K562 (cell line): Measurements from ENCODE around the gene COL28A1. TPM values are rescaled to one million over a fixed set of nuclear protein-coding genes. Genes with fewer than 3 reads are reported as not detected.

Experiments used
- ATAC-seq: fragments of 200-7000 bp; cut with Tn5 transposase; 3 replicates; pipeline ENCODE4 v1.9.1; 2020; ENCODE audit warnings: moderate library complexity
- BruUV-seq: library from RNA; stranded (reverse); fragments of 400-500 nt; replicated peaks from 2 replicates; lab custom pipeline; 2021; lab: Mats Ljungman, UMichigan
- CTCF ChIA-PET: fragments of 300-600 bp; formaldehyde crosslinking; extraction: SDS; loops from one replicate; lab custom pipeline; 2021; ENCODE audit warnings: low intra/inter-chr PET ratio; lab: Yijun Ruan, JAX
- POLR2A ChIA-PET: fragments of 300-600, 350-650 bp; sonication (Branson Sonifier 250); formaldehyde crosslinking; extraction: SDS; loops from one replicate; lab custom pipeline; 2021; ENCODE audit warnings: antibody characterized with exemption, inconsistent platforms; lab: Yijun Ruan, JAX
- DNase-seq, 4 experiments: peaks; one replicate each; pipeline versions ENCODE4 v3.0.0 to v3.0.0-alpha.2; 2011 to 2018; ENCODE audit warnings: low spot score in 3 of 4, mixed read lengths in 3 of 4; ENCODE audit errors: extremely low read depth in 1 of 4
- FAIRE-seq: peaks from 2 replicates; lab custom pipeline; 2011; peaks lifted over from hg19 to GRCh38; lab: Jason Lieb, UNC
- H2AFZ ChIP-seq: 2 replicates; pipeline ENCODE4 v1.6.0; 2011; ENCODE audit warnings: low read depth, low read length, control low read depth, inconsistent platforms
- H3K27ac ChIP-seq: fragments of 200-600 bp; 3 replicates; pipeline ENCODE4 v1.8.0; 2011; ENCODE audit warnings: low read depth, mild to moderate bottlenecking, control low read depth, inconsistent platforms, low read length, moderate library complexity, mixed read lengths; ENCODE audit errors: extremely low read depth
- H3K27me3 ChIP-seq, 2 experiments: fragments of 300-600 bp in 1 of 2; 2 replicates in 1 of 2; 3 replicates in 1 of 2; pipeline versions ENCODE4 v1.6.0 to v1.8.0; 2011; ENCODE audit warnings: inconsistent platforms in 2 of 2, low read length in 2 of 2, mild to moderate bottlenecking in 1 of 2, mixed read lengths in 1 of 2, moderate library complexity in 1 of 2; ENCODE audit not compliant: control insufficient read depth in 2 of 2, insufficient read depth in 2 of 2
- H3K36me3 ChIP-seq: fragments of 300-600 bp; 3 replicates; pipeline ENCODE4 v1.8.0; 2011; ENCODE audit warnings: mild to moderate bottlenecking, low read length, inconsistent platforms; ENCODE audit not compliant: control insufficient read depth, insufficient read depth
- H3K4me1 ChIP-seq, 2 experiments: fragments of 200-600 bp in 1 of 2; replicated peaks in 1 of 2; 2 replicates in 1 of 2; 3 replicates in 1 of 2; pipeline versions ENCODE4 v1.5.1 to v1.8.0; 2011; ENCODE audit warnings: inconsistent platforms in 2 of 2, low read length in 2 of 2, mild to moderate bottlenecking in 1 of 2, mixed read lengths in 1 of 2, moderate library complexity in 1 of 2; ENCODE audit not compliant: control insufficient read depth in 2 of 2, insufficient read depth in 2 of 2
- H3K4me2 ChIP-seq: 2 replicates; pipeline ENCODE4 v1.6.1; 2011; ENCODE audit warnings: low read length, control low read depth, inconsistent platforms, mixed read lengths; ENCODE audit not compliant: insufficient read depth
- H3K4me3 ChIP-seq: fragments of 200-600 bp; sonication (generic), shearing (Covaris generic); 2 replicates; pipeline ENCODE4 v1.5.1; 2016; ENCODE audit warnings: control low read depth, inconsistent platforms
- H3K79me2 ChIP-seq: fragments of 200-600 bp; 3 replicates; pipeline ENCODE4 v1.8.0; 2011; ENCODE audit warnings: low read length, inconsistent platforms; ENCODE audit not compliant: control insufficient read depth, insufficient read depth
- H3K9ac ChIP-seq, 2 experiments: 2 replicates each; pipeline versions ENCODE4 v1.6.0 to v1.6.1; 2011; ENCODE audit warnings: low read depth in 2 of 2, low read length in 2 of 2, control low read depth in 1 of 2, inconsistent platforms in 1 of 2, mild to moderate bottlenecking in 1 of 2, mixed read lengths in 1 of 2; ENCODE audit not compliant: insufficient read depth in 1 of 2
- H3K9me1 ChIP-seq: one replicate; pipeline ENCODE4 v1.6.0; 2011; ENCODE audit warnings: inconsistent platforms, mild to moderate bottlenecking, low read length, moderate library complexity; ENCODE audit not compliant: control insufficient read depth, insufficient read depth
- H3K9me3 ChIP-seq: replicated peaks from 2 replicates; pipeline ENCODE4 v1.5.1; 2011; ENCODE audit warnings: low read depth, low read length, inconsistent platforms; ENCODE audit not compliant: control insufficient read depth, insufficient read depth
- H4K20me1 ChIP-seq: replicated peaks from 2 replicates; pipeline ENCODE4 v1.6.1; 2011; ENCODE audit warnings: low read length, inconsistent platforms, mixed read lengths; ENCODE audit not compliant: control insufficient read depth, insufficient read depth
- CREBBP ChIP-seq: IDR thresholded peaks from one replicate; pipeline ENCODE4 v1.6.1; 2012; ENCODE audit warnings: low read depth, mild to moderate bottlenecking, control low read depth, inconsistent platforms, low read length
- E2F4 ChIP-seq: sonication (generic); formaldehyde crosslinking; IDR thresholded peaks from 2 replicates; pipeline ENCODE4 v1.8.0; 2022; ENCODE audit warnings: mild to moderate bottlenecking, low read depth, missing genetic modification reagents
- EGR1 ChIP-seq: fragments of 450-650 bp; conservative IDR thresholded peaks from 2 replicates; pipeline ENCODE4 v1.6.1; 2017; ENCODE audit warnings: mild to moderate bottlenecking
- HMG20B ChIP-seq: fragments of 250-450 bp; sonication (Bioruptor Pico); IDR thresholded peaks from 2 replicates; pipeline ENCODE4 v1.5.0; 2021; ENCODE audit warnings: mild to moderate bottlenecking
- KLF1 ChIP-seq: fragments of 450-650 bp; IDR thresholded peaks from 2 replicates; pipeline ENCODE4 v1.6.1; 2016; ENCODE audit warnings: missing genetic modification characterization, missing compliant biosample characterization
- MCM5 ChIP-seq: fragments of 450-650 bp; IDR thresholded peaks from 2 replicates; pipeline ENCODE4 v1.6.1; 2016; ENCODE audit warnings: low read depth
- PTTG1 ChIP-seq: fragments of 450-650 bp; IDR thresholded peaks from 2 replicates; pipeline ENCODE4 v1.6.1; 2016; ENCODE audit warnings: low read depth, mild to moderate bottlenecking, missing genetic modification characterization, missing compliant biosample characterization
- RAD21 ChIP-seq, 2 experiments: fragments of 250-450 bp in 1 of 2; fragments of 450-650 bp in 1 of 2; sonication (Bioruptor Pico) in 1 of 2; formaldehyde crosslinking in 1 of 2; IDR thresholded peaks in 1 of 2; conservative IDR thresholded peaks in 1 of 2; 2 replicates each; pipeline versions ENCODE4 v1.4.0 to v1.8.0; 2020 to 2022; ENCODE audit warnings: mild to moderate bottlenecking in 2 of 2, moderate library complexity in 1 of 2
- SAFB2 ChIP-seq: fragments of 200-400 bp; formaldehyde crosslinking; IDR thresholded peaks from 2 replicates; pipeline ENCODE4 v1.6.1; 2018; ENCODE audit warnings: borderline replicate concordance, low read length, low read depth, moderate library complexity; ENCODE audit not compliant: severe bottlenecking
- SMARCB1 ChIP-seq: IDR thresholded peaks from 2 replicates; pipeline ENCODE4 v1.6.1; 2011; ENCODE audit warnings: improper control_type of control experiment, low read depth; ENCODE audit not compliant: insufficient read length
- TAF15 ChIP-seq: fragments of 200-400 bp; formaldehyde crosslinking; IDR thresholded peaks from 2 replicates; pipeline ENCODE4 v1.6.1; 2017; ENCODE audit warnings: mild to moderate bottlenecking, low read depth, low read length, moderate library complexity
- TAF9B ChIP-seq: fragments of 450-650 bp; IDR thresholded peaks from 2 replicates; pipeline ENCODE4 v1.6.1; 2018; ENCODE audit warnings: mild to moderate bottlenecking; ENCODE audit not compliant: partially characterized antibody
- TBP ChIP-seq: optimal IDR thresholded peaks from 2 replicates; pipeline ENCODE3; 2011; ENCODE audit warnings: low read depth, low read length, improper control_type of control experiment
- TEAD4 ChIP-seq, 2 experiments: sonication (generic) in 1 of 2; formaldehyde crosslinking in 1 of 2; IDR thresholded peaks; 2 replicates each; pipeline versions ENCODE4 v1.6.1 to v1.8.0; 2012 to 2022; ENCODE audit warnings: borderline replicate concordance in 1 of 2, inconsistent platforms in 1 of 2, low read length in 1 of 2, mild to moderate bottlenecking in 1 of 2, missing genetic modification reagents in 1 of 2
- ZBTB26 ChIP-seq: fragments of 450-650 bp; formaldehyde crosslinking; IDR thresholded peaks from 2 replicates; pipeline ENCODE4 v1.4.0; 2022; ENCODE audit warnings: missing genetic modification characterization
- ZBTB33 ChIP-seq: sonication (generic); formaldehyde crosslinking; IDR thresholded peaks from 2 replicates; pipeline ENCODE4 v1.8.1; 2023; ENCODE audit warnings: mild to moderate bottlenecking, missing genetic modification reagents
- ZNF175 ChIP-seq: fragments of 200-800 bp; sonication (Bioruptor generic); IDR thresholded peaks from 2 replicates; pipeline ENCODE4 v1.6.1; 2016; ENCODE audit warnings: low read depth, mild to moderate bottlenecking, missing genetic modification characterization, missing compliant biosample characterization
- ZNF561 ChIP-seq: fragments of 450-650 bp; formaldehyde crosslinking; conservative IDR thresholded peaks from 2 replicates; pipeline ENCODE4 v1.4.0; 2020; ENCODE audit warnings: mild to moderate bottlenecking, moderate library complexity
- WGBS: fragments of 100-300 bp; shearing (Covaris generic); methylation state at CpG from one replicate; pipeline ENCODE4 v1.1.6; 2016; ENCODE audit warnings: low coverage, mixed read lengths; ENCODE audit not compliant: insufficient coverage; ENCODE audit errors: missing lambda C conversion rate; 5-methylcytosine and 5-hydroxymethylcytosine counted together
- in situ Hi-C: fragments of 300-500 bp; cut with MboI; formaldehyde crosslinking; loops from 4 replicates; pipeline ENCODE4 v1.15.0; 2018; ENCODE audit warnings: inconsistent platforms, mixed read lengths
- intact Hi-C: fragments of 100-400 bp; cut with micrococcal nuclease; formaldehyde crosslinking; loops from 2 replicates; pipeline ENCODE4 v1.14.2; 2022
- polyA plus RNA-seq, 8 experiments: library from polyadenylated mRNA; depleted of rRNA in 4 of 8; stranded (reverse) in 5 of 8; unstranded in 3 of 8; fragments of >200 nt; fragmentation: Nextera tagmentation in 2 of 8; fragmentation: Illumina TruSeq in 1 of 8; extraction: Ambion mirVana in 2 of 8; extraction: Trizol in 1 of 8; gene quantifications; 2 replicates each; pipeline versions ENCODE4 v1.2.1 to v1.2.3, GENCODE V29; 2011 to 2014; ENCODE audit warnings: inconsistent platforms in 1 of 8, missing spikeins in 1 of 8
- total RNA-seq, 7 experiments: library from RNA; depleted of rRNA in 6 of 7; stranded (reverse); fragments of >200 nt in 6 of 7; fragmentation: Illumina TruSeq in 2 of 7; extraction: Trizol in 2 of 7; gene quantifications; 2 replicates each; pipeline versions ENCODE4 v1.2.1 to v1.2.3, GENCODE V29; 2011 to 2021; ENCODE audit warnings: low replicate concordance in 1 of 7

Gene COL28A1
- total and polyA plus RNA-seq, 9 of the 15 experiments (the other 6 are each of a cell fraction or from before 2014, with no cell fraction given): 0.03 to 0.13 (median 0.05) TPM; not detected in 3

- no peak overlapping the region for H3K27ac ChIP-seq
- no peaks in the 10 kb centered on the region for H3K9me1 ChIP-seq
- 0% methylated on average over 4 of the region's 4 CpGs for WGBS
- H3K9me3 ChIP-seq: no peaks in the 10 kb centered on the region
- no peak overlapping the region for H3K9ac ChIP-seq
- H3K4me1 ChIP-seq: no peaks in the 10 kb centered on the region
- H3K79me2 ChIP-seq: no peaks in the 10 kb centered on the region
- DNase-seq: no peak
- ATAC-seq: no peak
- ChIA-PET CTCF (no interaction called here), POLR2A (no interaction called here)
- H3K4me2 ChIP-seq: no peak overlapping the region
- no peak for FAIRE-seq
- no peak for TF ChIP-seq TAF9B
- no peak for TF ChIP-seq ZNF175 (CRISPR knock-in tag)
- no peak for TF ChIP-seq MCM5
- no peak for TF ChIP-seq SMARCB1
- TF ChIP-seq E2F4 (CRISPR knock-in tag): no peak
- no peak for TF ChIP-seq KLF1 (tag)
- TF ChIP-seq RAD21 (CRISPR knock-in tag; conservative IDR thresholded peaks at IDR 0.05 in 1 of 2, IDR thresholded peaks at IDR 0.05 in 1 of 2): no peak
- no peak for TF ChIP-seq TAF15
- TF ChIP-seq TEAD4 (IDR thresholded peaks at IDR 0.05; ENCODE audit: low read length): no peak
- TF ChIP-seq TEAD4 (CRISPR knock-in tag; IDR thresholded peaks at IDR 0.05; ENCODE audit: borderline replicate concordance): no peak
- no peak for TF ChIP-seq ZBTB33 (CRISPR knock-in tag)
- TF ChIP-seq CREBBP: no peak
- no peak for TF ChIP-seq TBP
- TF ChIP-seq PTTG1 (tag): no peak
- no peak for TF ChIP-seq ZNF561 (CRISPR knock-in tag)
- TF ChIP-seq ZBTB26 (CRISPR knock-in tag): no peak
- no peak for TF ChIP-seq SAFB2
- no peak for TF ChIP-seq EGR1
- TF ChIP-seq HMG20B: no peak
- TF ChIP-seq, all 486 proteins: peak for 0
- H3K36me3 ChIP-seq: no peaks in the 10 kb centered on the region
- H4K20me1 ChIP-seq: no peaks in the 10 kb centered on the region
- intact Hi-C loops (no loop called here), in situ Hi-C loops (no loop called here)
- BruUV-seq: no TSS peak
- H2AFZ ChIP-seq: no peak overlapping the region
- no peak overlapping the region for H3K4me3 ChIP-seq
- H3K27me3 ChIP-seq: peaks cover 2 to 13% of the 10 kb centered on the region in 2 experiments; a peak in 1 of 5 replicates
Measured at GRCh38 chr7:7395785-7396184, 139.9 kb downstream of the COL28A1 start.
